GM10266 (cell line): Measurements from ENCODE around the gene PRUNE2.

Experiments
- DNase-seq: peaks from one replicate; pipeline ENCODE4 v3.0.0; 2012; ENCODE audit errors: extremely low spot score
- TF ChIP-seq, protein P1 (sequence below): IDR thresholded peaks from 2 replicates; pipeline ENCODE4 v1.5.1; 2012; ENCODE audit warnings: mild to moderate bottlenecking, low read depth; ENCODE audit not compliant: control insufficient read depth, insufficient read depth; ENCODE audit errors: missing control alignments

Gene PRUNE2

DNA sequence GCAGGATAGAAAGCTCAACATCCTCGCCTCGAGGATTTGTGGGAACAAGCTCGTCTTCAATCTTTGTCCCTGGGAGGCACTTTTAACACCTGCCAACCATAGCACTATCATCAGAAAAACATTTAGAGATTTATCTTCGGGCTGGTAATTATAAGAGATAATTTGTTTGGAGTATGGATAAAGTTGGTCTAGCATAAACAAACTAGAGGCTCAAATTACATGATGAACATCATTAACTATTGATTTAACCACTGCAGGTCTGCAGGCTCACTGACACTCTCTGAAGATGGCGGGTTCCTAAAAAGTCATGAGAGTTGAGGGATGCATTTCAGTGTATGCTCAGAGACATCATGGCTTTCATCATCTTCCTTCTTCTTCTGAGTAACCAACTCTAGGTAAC, 167.5 kb downstream of the PRUNE2 start:
- no peak for DNase-seq
- TF ChIP-seq, protein P1, sequence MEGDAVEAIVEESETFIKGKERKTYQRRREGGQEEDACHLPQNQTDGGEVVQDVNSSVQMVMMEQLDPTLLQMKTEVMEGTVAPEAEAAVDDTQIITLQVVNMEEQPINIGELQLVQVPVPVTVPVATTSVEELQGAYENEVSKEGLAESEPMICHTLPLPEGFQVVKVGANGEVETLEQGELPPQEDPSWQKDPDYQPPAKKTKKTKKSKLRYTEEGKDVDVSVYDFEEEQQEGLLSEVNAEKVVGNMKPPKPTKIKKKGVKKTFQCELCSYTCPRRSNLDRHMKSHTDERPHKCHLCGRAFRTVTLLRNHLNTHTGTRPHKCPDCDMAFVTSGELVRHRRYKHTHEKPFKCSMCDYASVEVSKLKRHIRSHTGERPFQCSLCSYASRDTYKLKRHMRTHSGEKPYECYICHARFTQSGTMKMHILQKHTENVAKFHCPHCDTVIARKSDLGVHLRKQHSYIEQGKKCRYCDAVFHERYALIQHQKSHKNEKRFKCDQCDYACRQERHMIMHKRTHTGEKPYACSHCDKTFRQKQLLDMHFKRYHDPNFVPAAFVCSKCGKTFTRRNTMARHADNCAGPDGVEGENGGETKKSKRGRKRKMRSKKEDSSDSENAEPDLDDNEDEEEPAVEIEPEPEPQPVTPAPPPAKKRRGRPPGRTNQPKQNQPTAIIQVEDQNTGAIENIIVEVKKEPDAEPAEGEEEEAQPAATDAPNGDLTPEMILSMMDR: no peak

GRCh38 chr9:76737154-76737902, 168.6 kb downstream of the PRUNE2 start:
- no peak for DNase-seq
- TF ChIP-seq, protein P1: no peak

DNA sequence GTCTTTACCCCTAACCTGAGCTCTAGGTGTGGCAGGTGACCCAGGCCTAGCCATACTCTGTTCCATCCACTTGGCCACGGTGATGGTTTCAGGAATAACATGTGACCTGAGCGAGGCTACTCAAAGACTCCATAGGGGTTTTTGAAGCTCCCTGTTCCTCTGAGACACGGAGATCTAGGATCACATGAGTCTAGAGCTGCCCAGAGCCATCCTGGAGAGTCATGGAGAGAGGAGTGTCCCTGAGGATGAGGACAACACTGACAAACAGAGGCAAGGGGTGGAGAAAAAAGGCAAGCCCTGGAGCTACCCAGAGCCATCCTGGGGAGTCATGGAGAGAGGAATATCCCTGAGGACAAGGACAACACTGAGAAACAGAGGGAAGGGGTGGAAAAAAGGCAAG, 171.2 kb downstream of the PRUNE2 start:
- TF ChIP-seq, protein P1: no peak
- no peak for DNase-seq

DNA sequence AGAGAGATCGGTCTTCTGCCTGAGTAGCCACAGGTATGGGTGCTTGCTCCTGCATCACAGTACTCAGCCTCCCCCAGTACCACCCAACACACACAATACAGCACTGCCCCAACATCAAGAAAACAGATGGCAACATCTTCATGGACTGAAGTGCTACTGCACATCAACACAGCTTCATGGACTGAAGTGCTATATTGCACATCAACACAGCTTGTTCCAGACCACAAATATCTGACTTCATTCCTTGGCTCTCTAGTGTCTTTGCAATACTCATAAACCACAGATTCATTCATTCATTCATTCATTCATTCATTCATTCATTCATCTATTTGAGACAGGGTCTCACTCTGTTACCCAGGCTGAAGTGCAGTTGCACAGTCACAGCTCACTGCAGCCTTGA, 172.8 kb downstream of the PRUNE2 start:
- TF ChIP-seq, protein P1: no peak
- DNase-seq: no peak

- TF ChIP-seq, protein P1: no peak
- DNase-seq: peak; percentile 21
Observed at GRCh38 chr9:76732341-76732958, 173.5 kb downstream of the PRUNE2 start.

DNA sequence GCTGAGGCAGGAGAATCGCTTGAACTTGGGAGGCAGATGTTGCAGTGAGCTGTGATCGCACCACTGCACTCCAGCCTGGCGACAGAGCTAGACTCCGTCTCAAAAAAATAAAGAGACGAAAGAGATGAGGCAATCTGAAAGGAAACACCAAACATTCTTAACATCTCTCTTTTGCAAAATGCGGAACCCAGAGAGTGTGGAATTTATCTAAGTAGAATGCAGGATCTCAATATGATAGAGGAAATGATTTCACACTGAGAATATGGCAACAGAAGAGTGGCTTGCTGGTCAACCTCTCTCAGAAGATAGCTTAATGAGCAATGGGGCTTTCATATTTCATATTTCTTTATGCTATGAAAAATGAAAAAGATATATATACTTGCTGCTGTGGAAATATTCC, 175.1 kb downstream of the PRUNE2 start:
- no peak for DNase-seq
- TF ChIP-seq, protein P1: no peak
